OCI-LY1 (cell line): ENCODE results near the gene MZT2B.
A peak's percentile ranks its signal among the peaks of the same experiment; 100 is the strongest.
"Not testable (repeated sequence)": the region's sequence is repeated elsewhere in the genome, so short reads cannot be mapped to it uniquely, and the experiment has no call there.

Source experiments
- H2AFZ ChIP-seq: fragments of 200-600 bp; sonication (generic), shearing (Covaris generic); 2 replicates; pipeline ENCODE4 v1.6.0; 2014; ENCODE audit warnings: antibody characterized with exemption, mild to moderate bottlenecking, low read length
- H3F3A ChIP-seq: fragments of 200-600 bp; sonication (generic), shearing (Covaris generic); 2 replicates; pipeline ENCODE4 v1.6.0; 2014; ENCODE audit warnings: mild to moderate bottlenecking, antibody characterized with exemption, low read length, moderate library complexity; ENCODE audit not compliant: insufficient read depth
- H3K27ac ChIP-seq: fragments of 200-600 bp; sonication (generic); 2 replicates; pipeline ENCODE4 v1.5.1; 2014; ENCODE audit warnings: low read length, mixed run types, mild to moderate bottlenecking, low read depth; ENCODE audit not compliant: poor library complexity, severe bottlenecking
- H3K27me3 ChIP-seq: fragments of 200-600 bp; sonication (generic); 2 replicates; pipeline ENCODE4 v1.6.0; 2014; ENCODE audit warnings: antibody characterized with exemption, mild to moderate bottlenecking, low read length, moderate library complexity; ENCODE audit not compliant: insufficient read depth
- H3K36me3 ChIP-seq: fragments of 200-600 bp; sonication (generic); 2 replicates; pipeline ENCODE4 v1.6.1; 2014; ENCODE audit warnings: mild to moderate bottlenecking, antibody characterized with exemption, low read length, moderate library complexity, mixed read lengths; ENCODE audit not compliant: insufficient read depth
- H3K4me1 ChIP-seq: fragments of 200-600 bp; sonication (generic); 2 replicates; pipeline ENCODE4 v1.5.1; 2014; ENCODE audit warnings: mild to moderate bottlenecking, low read length, moderate library complexity; ENCODE audit not compliant: insufficient read depth, severe bottlenecking
- H3K4me2 ChIP-seq: fragments of 200-600 bp; sonication (generic), shearing (Covaris generic); 2 replicates; pipeline ENCODE4 v1.6.1; 2014; ENCODE audit warnings: low read length
- H3K4me3 ChIP-seq: fragments of 200-600 bp; sonication (generic); 2 replicates; pipeline ENCODE4 v1.5.1; 2014; ENCODE audit warnings: low read length, low read depth, mild to moderate bottlenecking, mixed read lengths; ENCODE audit not compliant: poor library complexity, severe bottlenecking
- H3K79me2 ChIP-seq: fragments of 200-600 bp; shearing (Covaris generic); 2 replicates; pipeline ENCODE4 v1.6.1; 2016; ENCODE audit warnings: mixed run types, low read length, mixed read lengths; ENCODE audit not compliant: insufficient read depth
- H3K9ac ChIP-seq: fragments of 200-600 bp; sonication (generic), shearing (Covaris generic); 2 replicates; pipeline ENCODE4 v1.6.1; 2014; ENCODE audit warnings: mild to moderate bottlenecking, low read length, mixed read lengths
- H3K9me2 ChIP-seq: fragments of 200-600 bp; sonication (generic), shearing (Covaris generic); 2 replicates; pipeline ENCODE4 v1.6.1; 2014; ENCODE audit warnings: low read depth, mild to moderate bottlenecking, low read length, mixed read lengths
- H3K9me3 ChIP-seq: fragments of 200-600 bp; shearing (Covaris generic); 2 replicates; pipeline ENCODE4 v1.6.1; 2014; ENCODE audit warnings: low read length, mixed read lengths
- H4K20me1 ChIP-seq: fragments of 200-600 bp; sonication (generic), shearing (Covaris generic); 2 replicates; pipeline ENCODE4 v1.6.0; 2016; ENCODE audit warnings: mild to moderate bottlenecking, low read length; ENCODE audit not compliant: insufficient read depth
- CTCF ChIP-seq: fragments of 200-600 bp; sonication (generic), shearing (Covaris generic); IDR thresholded peaks from 2 replicates; pipeline ENCODE4 v1.5.1; 2017; ENCODE audit warnings: mild to moderate bottlenecking, antibody characterized with exemption, low read length, moderate library complexity, mixed read lengths
- EZH2 ChIP-seq: fragments of 200-600 bp; sonication (generic), shearing (Covaris generic); IDR thresholded peaks from 2 replicates; pipeline ENCODE4 v1.8.0; 2017; ENCODE audit warnings: borderline replicate concordance, mixed run types, mild to moderate bottlenecking, antibody characterized with exemption, low read length, moderate library complexity, mixed read lengths

Gene MZT2B

GRCh38 chr2:130181880-130182682 lies at the start of gene MZT2B:
Gene MZT2B (plus strand): TSS chr2:130182262. CDS start chr2:130182283, 21 bp downstream.
- peak within 1 kb of the TSS; percentile 87 for H3K4me3 ChIP-seq
- not testable (repeated sequence) for H3K9me3 ChIP-seq, H3F3A ChIP-seq, H4K20me1 ChIP-seq, H2AFZ ChIP-seq, H3K9me2 ChIP-seq, H3K27me3 ChIP-seq
- H3K4me1 ChIP-seq, result peaks cover 25% of the 10 kb centered on the region
- TF ChIP-seq CTCF, result peak; percentile 55
- peak within 1 kb of the TSS; percentile 86 for H3K4me2 ChIP-seq
- peak within 1 kb of the TSS; percentile 82 for H3K27ac ChIP-seq
- H3K36me3 ChIP-seq, result peaks cover 13% of the 10 kb centered on the region; the same call in 1 of the 2 replicates
- H3K79me2 ChIP-seq, result peaks cover 32% of the 10 kb centered on the region
- peak within 1 kb of the TSS; percentile 85 for H3K9ac ChIP-seq

- Histone ChIP-seq H3K4me1 (no peaks in the 10 kb centered on the region), H3K4me2 (no peak overlapping the region), H3K4me3 (no peak overlapping the region), H3K27me3 (no peaks in the 10 kb centered on the region), H3F3A (no peaks in the 10 kb centered on the region), H3K36me3 (no peaks in the 10 kb centered on the region), H3K9me3 (no peaks in the 10 kb centered on the region), H3K79me2 (no peaks in the 10 kb centered on the region), H3K9ac (no peak overlapping the region), H2AFZ (no peak overlapping the region), H4K20me1 (no peaks in the 10 kb centered on the region), H3K27ac (no peak overlapping the region), H3K9me2 (no peaks in the 10 kb centered on the region)
- TF ChIP-seq CTCF (no peak), EZH2 (no peak)
Observed at GRCh38 chr2:130135692-130136541, 46.1 kb upstream of the MZT2B start.

- not testable (repeated sequence) for H4K20me1 ChIP-seq, H3K79me2 ChIP-seq, H3K36me3 ChIP-seq, H3K27ac ChIP-seq, H2AFZ ChIP-seq, H3K4me1 ChIP-seq, H3F3A ChIP-seq, H3K9me3 ChIP-seq, H3K27me3 ChIP-seq, H3K4me2 ChIP-seq, H3K9me2 ChIP-seq, H3K4me3 ChIP-seq, H3K9ac ChIP-seq
Observed at GRCh38 chr2:130136546-130136945, 45.5 kb upstream of the MZT2B start.

- not testable (repeated sequence) for H3K9ac ChIP-seq, H3K36me3 ChIP-seq, H3K4me1 ChIP-seq, H4K20me1 ChIP-seq, H3F3A ChIP-seq, H3K9me2 ChIP-seq, H3K79me2 ChIP-seq, H3K4me2 ChIP-seq, H3K27ac ChIP-seq, H3K27me3 ChIP-seq, H3K9me3 ChIP-seq, H3K4me3 ChIP-seq, H2AFZ ChIP-seq
Observed at GRCh38 chr2:130137118-130137517, 44.9 kb upstream of the MZT2B start.

GRCh38 chr2:130138326-130138725 lies 43.7 kb upstream of the MZT2B start:
- not testable (repeated sequence) for H3K79me2 ChIP-seq, H3K4me1 ChIP-seq, H2AFZ ChIP-seq, H3K4me2 ChIP-seq, H3K27me3 ChIP-seq, H3K9me2 ChIP-seq, H3K27ac ChIP-seq, H3K4me3 ChIP-seq, H3K9ac ChIP-seq, H4K20me1 ChIP-seq, H3K9me3 ChIP-seq, H3K36me3 ChIP-seq, H3F3A ChIP-seq

- not testable (repeated sequence) for H4K20me1 ChIP-seq, H3K9me3 ChIP-seq, H3K9me2 ChIP-seq, H3K79me2 ChIP-seq, H3K27ac ChIP-seq, H2AFZ ChIP-seq, H3K9ac ChIP-seq, H3K4me3 ChIP-seq, H3K36me3 ChIP-seq, H3K4me1 ChIP-seq, H3K4me2 ChIP-seq, H3F3A ChIP-seq, H3K27me3 ChIP-seq
Observed at GRCh38 chr2:130138841-130139251, 43.2 kb upstream of the MZT2B start.
